ENCODE data around the gene CAMTA1.

DNA sequence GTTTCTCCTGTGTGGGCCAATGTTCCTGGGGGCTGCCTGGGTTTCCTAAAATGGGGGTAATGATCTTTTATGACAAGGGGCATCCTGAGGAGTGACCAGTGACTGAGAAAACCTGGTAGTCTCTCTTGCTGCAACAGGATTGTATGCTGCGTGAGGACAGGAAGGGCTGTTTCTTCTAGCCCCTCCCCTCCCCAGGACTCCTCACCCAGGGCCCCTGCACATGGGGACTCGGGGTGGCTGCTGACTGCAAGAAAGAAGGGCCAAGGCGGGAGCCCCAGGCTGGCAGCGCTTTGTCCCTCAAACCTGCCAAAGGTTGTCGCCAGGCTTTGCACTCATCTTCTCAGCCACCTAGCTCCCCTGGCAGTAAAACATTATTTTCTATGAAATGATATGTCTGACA lies 442.4 kb downstream of the CAMTA1 start:
- TF ChIP-seq, protein P1, sequence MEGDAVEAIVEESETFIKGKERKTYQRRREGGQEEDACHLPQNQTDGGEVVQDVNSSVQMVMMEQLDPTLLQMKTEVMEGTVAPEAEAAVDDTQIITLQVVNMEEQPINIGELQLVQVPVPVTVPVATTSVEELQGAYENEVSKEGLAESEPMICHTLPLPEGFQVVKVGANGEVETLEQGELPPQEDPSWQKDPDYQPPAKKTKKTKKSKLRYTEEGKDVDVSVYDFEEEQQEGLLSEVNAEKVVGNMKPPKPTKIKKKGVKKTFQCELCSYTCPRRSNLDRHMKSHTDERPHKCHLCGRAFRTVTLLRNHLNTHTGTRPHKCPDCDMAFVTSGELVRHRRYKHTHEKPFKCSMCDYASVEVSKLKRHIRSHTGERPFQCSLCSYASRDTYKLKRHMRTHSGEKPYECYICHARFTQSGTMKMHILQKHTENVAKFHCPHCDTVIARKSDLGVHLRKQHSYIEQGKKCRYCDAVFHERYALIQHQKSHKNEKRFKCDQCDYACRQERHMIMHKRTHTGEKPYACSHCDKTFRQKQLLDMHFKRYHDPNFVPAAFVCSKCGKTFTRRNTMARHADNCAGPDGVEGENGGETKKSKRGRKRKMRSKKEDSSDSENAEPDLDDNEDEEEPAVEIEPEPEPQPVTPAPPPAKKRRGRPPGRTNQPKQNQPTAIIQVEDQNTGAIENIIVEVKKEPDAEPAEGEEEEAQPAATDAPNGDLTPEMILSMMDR (IDR thresholded peaks at IDR 0.05; ENCODE audit: low read length): no peak
- TF ChIP-seq EZH2phosphoT487 (IDR thresholded peaks at IDR 0.05; ENCODE audit: low read length) (no peak), EZH2 (optimal IDR thresholded peaks at IDR 0.05; ENCODE audit: low read depth, low read length) (no peak)
